ENCODE results near the gene FZD4.

Gene FZD4

DNA sequence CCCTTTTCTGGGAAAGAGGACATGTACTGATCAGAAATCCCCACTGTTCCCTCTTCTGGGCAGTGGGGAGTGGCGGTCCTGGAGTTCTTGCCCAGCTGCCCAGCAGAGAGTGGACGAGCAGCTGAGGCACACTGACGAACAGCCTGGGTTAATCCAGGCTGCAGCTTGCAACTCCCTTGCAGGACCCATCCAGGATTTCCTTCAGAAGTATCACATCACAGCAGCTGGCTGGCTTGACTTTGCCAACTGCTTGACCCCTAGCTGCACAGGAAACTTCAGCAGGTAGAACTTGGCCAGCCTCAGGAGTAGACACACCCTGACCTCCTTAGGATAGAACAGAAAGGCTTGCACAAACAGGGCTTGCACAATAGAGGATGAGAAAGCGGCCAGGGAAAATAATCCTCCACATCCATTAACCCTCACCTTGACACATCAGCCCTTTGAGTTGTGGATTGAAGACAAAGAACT, 27.9 kb upstream of the FZD4 start:
- DNase-seq (ENCODE audit: extremely low read depth, low read depth), result no peak
- TF ChIP-seq CTCF (IDR thresholded peaks at IDR 0.05; ENCODE audit: low read depth, low read length), result no peak

GRCh38 chr11:86981777-86982540, 26.8 kb upstream of the FZD4 start:
- TF ChIP-seq CTCF (IDR thresholded peaks at IDR 0.05; ENCODE audit: low read depth, low read length), result no peak
- no peak for DNase-seq (ENCODE audit: extremely low read depth, low read depth)

DNA sequence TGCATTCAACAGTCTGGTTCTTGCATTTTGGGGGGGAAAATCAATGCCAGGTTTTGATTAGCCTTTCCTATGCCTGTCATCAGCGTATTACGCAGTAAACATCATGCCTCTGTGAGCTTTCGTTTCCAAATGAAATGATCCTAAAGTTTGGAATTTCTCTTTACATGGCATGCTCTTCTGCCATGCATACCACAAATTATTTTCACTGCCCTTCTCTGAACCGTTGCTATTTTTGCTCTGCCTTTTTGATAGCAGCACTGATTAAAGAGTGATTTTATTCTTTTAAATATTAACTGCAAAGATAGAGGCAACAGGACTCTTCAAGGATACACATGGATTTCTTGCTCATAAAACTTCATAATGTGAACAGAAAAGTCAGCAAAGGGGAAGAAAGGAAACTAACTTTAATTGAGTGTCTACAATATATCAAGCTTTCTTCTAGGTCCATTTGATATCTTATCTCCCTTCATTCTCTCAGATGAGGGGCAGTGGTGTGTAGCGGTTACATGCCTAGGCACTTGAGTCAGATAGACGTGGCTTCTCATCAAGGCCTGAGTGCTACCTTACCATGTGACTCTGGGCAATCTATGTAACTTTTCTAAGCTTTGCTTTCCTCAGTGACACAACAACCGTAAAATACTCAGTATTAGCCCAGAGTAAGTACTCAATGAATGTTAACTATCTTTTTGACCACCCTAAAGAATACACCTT, 25.0 kb upstream of the FZD4 start:
- no peak for DNase-seq (ENCODE audit: extremely low read depth, low read depth)
- no peak for TF ChIP-seq CTCF (IDR thresholded peaks at IDR 0.05; ENCODE audit: low read depth, low read length)

DNA sequence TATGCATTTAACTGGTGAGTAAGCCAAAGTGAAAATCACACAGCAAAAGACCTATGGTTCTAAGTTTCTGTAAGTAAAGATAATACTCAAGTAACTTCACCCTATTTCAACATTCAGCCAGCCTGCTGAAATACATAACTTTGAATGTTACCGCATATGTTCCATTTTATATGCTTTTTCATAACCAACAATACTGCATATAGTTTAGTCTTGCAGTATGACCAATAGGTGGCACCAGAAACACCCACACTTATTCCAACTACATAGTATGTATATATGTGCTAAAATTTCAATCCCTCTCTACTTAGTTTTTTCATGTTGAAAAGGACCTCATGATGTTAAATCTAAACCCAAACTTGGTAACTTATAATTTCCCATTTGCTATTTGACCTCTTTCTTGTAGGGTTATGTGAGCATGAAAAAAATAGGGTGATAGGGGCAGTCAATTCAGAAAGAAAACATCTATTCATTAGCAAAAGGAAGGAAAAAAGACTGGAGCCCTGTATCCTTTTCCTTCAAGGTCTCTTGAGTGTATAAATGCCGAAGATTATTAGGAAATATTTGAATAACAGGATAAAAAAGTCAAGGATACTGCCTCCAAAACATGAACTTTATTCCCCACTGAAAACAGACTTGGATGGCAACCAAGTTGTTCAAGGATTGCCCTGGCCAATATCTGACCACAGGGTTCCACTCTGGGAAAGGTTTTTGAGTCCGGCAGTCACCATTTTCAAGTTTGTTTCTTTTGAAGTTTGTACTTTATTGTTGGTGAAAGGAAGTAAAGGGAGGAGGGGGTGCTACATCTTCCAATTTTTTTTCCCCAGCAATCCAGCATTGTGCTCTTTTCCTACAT, 23.8 kb upstream of the FZD4 start:
- peak; percentile 63 for TF ChIP-seq CTCF (IDR thresholded peaks at IDR 0.05; ENCODE audit: low read depth, low read length)
- no peak for DNase-seq (ENCODE audit: extremely low read depth, low read depth)

DNA sequence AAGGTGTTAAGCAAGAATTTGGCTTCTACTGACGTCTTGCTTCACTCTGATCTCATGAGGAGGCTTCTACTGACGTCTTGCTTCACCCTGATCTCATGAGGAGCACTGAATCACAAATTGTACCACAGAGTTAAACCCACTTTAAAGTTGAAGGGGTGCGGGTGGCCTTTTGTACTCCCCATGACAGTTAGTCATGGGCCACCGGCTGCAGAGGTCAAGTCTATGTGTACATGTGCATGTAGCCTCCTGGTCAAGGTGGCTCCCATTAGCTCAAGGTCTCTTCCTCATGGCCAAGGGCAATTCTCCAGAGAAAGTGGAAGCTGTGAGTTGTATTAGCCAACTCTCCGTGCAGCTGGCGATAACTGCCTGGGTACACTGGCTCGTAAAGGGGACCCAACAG, 23.1 kb upstream of the FZD4 start:
- DNase-seq (ENCODE audit: extremely low read depth, low read depth), result no peak
- no peak for TF ChIP-seq CTCF (IDR thresholded peaks at IDR 0.05; ENCODE audit: low read depth, low read length)

- no peak for TF ChIP-seq CTCF (IDR thresholded peaks at IDR 0.05; ENCODE audit: low read depth, low read length)
- DNase-seq (ENCODE audit: extremely low read depth, low read depth), result no peak
Measured at GRCh38 chr11:86977441-86978050, 22.4 kb upstream of the FZD4 start.

All from AG09319 (cell line).